H1 (cell line): Measurements from ENCODE around the gene CORO7. TPM values are rescaled to one million over a fixed set of nuclear protein-coding genes. Genes with fewer than 3 reads are reported as not detected.
A peak's percentile ranks its signal among the peaks of the same experiment; 100 is the strongest.

Experiments used
- ASH2L ChIP-seq: fragments of 200-600, 300-600 bp; sonication (generic); IDR thresholded peaks from one replicate; pipeline ENCODE4 v1.7.1; 2017; ENCODE audit warnings: low read length
- ATF2 ChIP-seq: IDR thresholded peaks from 2 replicates; pipeline ENCODE4 v1.6.1; 2012; ENCODE audit warnings: low read length, inconsistent platforms
- ATF3 ChIP-seq: IDR thresholded peaks from 2 replicates; pipeline ENCODE4 v1.6.1; 2011; ENCODE audit warnings: low read depth, mild to moderate bottlenecking, low read length; ENCODE audit not compliant: insufficient read depth
- CHD2 ChIP-seq: IDR thresholded peaks from 2 replicates; pipeline ENCODE4 v1.6.1; 2012; ENCODE audit warnings: low read length, improper control_type of control experiment
- CREB1 ChIP-seq: IDR thresholded peaks from 2 replicates; pipeline ENCODE4 v1.6.1; 2012; ENCODE audit warnings: inconsistent platforms
- CTCF ChIP-seq, 3 experiments: IDR thresholded peaks; 1 replicate in 2 of 3; 2 replicates in 1 of 3; pipeline versions ENCODE4 v1.5.1 to v1.6.1; 2011; ENCODE audit warnings: low read length in 3 of 3, mild to moderate bottlenecking in 3 of 3, inconsistent platforms in 2 of 3, low read depth in 1 of 3, moderate library complexity in 1 of 3; ENCODE audit not compliant: insufficient read depth in 1 of 3; ENCODE audit errors: control extremely low read depth in 1 of 3
- EGR1 ChIP-seq: IDR thresholded peaks from 2 replicates; pipeline ENCODE4 v1.6.1; 2011; ENCODE audit warnings: low read depth, low read length, borderline replicate concordance
- FOSL1 ChIP-seq: IDR thresholded peaks from 2 replicates; pipeline ENCODE4 v1.6.1; 2011; ENCODE audit warnings: mild to moderate bottlenecking, low read depth, low read length, moderate library complexity; ENCODE audit not compliant: insufficient read depth
- JUN ChIP-seq: IDR thresholded peaks from 2 replicates; pipeline ENCODE4 v1.6.1; 2011; ENCODE audit warnings: low read depth, mild to moderate bottlenecking, improper control_type of control experiment, low read length
- JUND ChIP-seq: IDR thresholded peaks from 2 replicates; pipeline ENCODE4 v1.6.1; 2011; ENCODE audit warnings: mild to moderate bottlenecking, improper control_type of control experiment, low read length
- MAX ChIP-seq: IDR thresholded peaks from 2 replicates; pipeline ENCODE4 v1.6.1; 2012; ENCODE audit warnings: inconsistent platforms
- NANOG ChIP-seq: IDR thresholded peaks from 2 replicates; pipeline ENCODE4 v1.6.1; 2011; ENCODE audit warnings: low read length, low read depth, mild to moderate bottlenecking, inconsistent platforms; ENCODE audit not compliant: insufficient read depth, poor library complexity, severe bottlenecking
- SIN3A ChIP-seq, 2 experiments: IDR thresholded peaks in 1 of 2; conservative IDR thresholded peaks in 1 of 2; 2 replicates each; pipeline ENCODE4 v1.6.1; 2011 to 2012; ENCODE audit warnings: low read length in 2 of 2, improper control_type of control experiment in 1 of 2, low read depth in 1 of 2, mild to moderate bottlenecking in 1 of 2
- SP1 ChIP-seq: IDR thresholded peaks from 2 replicates; pipeline ENCODE4 v1.6.1; 2011; ENCODE audit warnings: low read depth, low read length
- SP4 ChIP-seq: IDR thresholded peaks from 2 replicates; pipeline ENCODE4 v1.6.1; 2012; ENCODE audit warnings: low read length, inconsistent platforms
- TBP ChIP-seq: IDR thresholded peaks from 2 replicates; pipeline ENCODE4 v1.6.1; 2011; ENCODE audit warnings: low read depth, low read length, improper control_type of control experiment
- TCF12 ChIP-seq: IDR thresholded peaks from 2 replicates; pipeline ENCODE4 v1.6.1; 2011; ENCODE audit warnings: low read depth, mild to moderate bottlenecking, low read length
- ZNF274 ChIP-seq: IDR thresholded peaks from 2 replicates; pipeline ENCODE4 v1.7.0; 2012; ENCODE audit warnings: low read length, borderline replicate concordance; ENCODE audit errors: extremely low read depth
- polyA plus RNA-seq, 7 experiments: library from polyadenylated mRNA; depleted of rRNA in 3 of 7; stranded (reverse) in 5 of 7; unstranded in 2 of 7; fragments of >200 nt in 5 of 7; fragments of 200-250 nt in 2 of 7; gene quantifications; 1 replicate in 5 of 7; 2 replicates in 1 of 7; 4 replicates in 1 of 7; pipeline versions ENCODE4 v1.2.1 to v1.2.3, GENCODE V29; 2011 to 2013; ENCODE audit warnings: missing spikeins in 2 of 7, mixed read lengths in 2 of 7
- total RNA-seq: library from RNA; stranded (reverse); fragmentation: NEBNext Ultra II Directional; extraction: Animal tissue kit (Norgen Biotek cat#: 25700); gene quantifications from 2 replicates; pipeline ENCODE4 v1.2.1, GENCODE V29; 2021

CORO7 gene
- total and polyA plus RNA-seq, 2 of the 8 experiments (the other 6 are each of a cell fraction or from before 2014, with no cell fraction given): 25.2 to 29.8 TPM

GRCh38 chr16:4307215-4308037 lies 109.0 kb downstream of the CORO7 start (continued):
- TF ChIP-seq CTCF (IDR thresholded peaks at IDR 0.05; ENCODE audit: control extremely low read depth in 1 of 3, insufficient read depth in 1 of 3, low read depth in 1 of 3, low read length in 3 of 3) (no peak), ATF2 (no peak), SP1 (0 out of 2 replicates have a peak, but pooled peaks have one; percentile 75), JUN (peak; percentile 87), ASH2L (peak; percentile 17), MAX (peak; percentile 12), NANOG (no peak), TBP (no peak), CHD2 (no peak), SP4 (0 out of 2 replicates have a peak, but pooled peaks have one; percentile 58), FOSL1 (0 out of 2 replicates have a peak, but pooled peaks have one; percentile 3), ATF3 (no peak), CREB1 (peak; percentile 39; the same call in 1 of the 2 replicates), ZNF274 (no peak), TCF12 (no peak), EGR1 (peak; percentile 95), JUND (0 out of 2 replicates have a peak, but pooled peaks have one; percentile 72), SIN3A (conservative IDR thresholded peaks at IDR 0.05 in 1 of 2, IDR thresholded peaks at IDR 0.05 in 1 of 2; ENCODE audit: low read depth in 1 of 2, low read length in 2 of 2) (0 out of 4 replicates have a peak, but pooled peaks of 1 of the 2 experiments have one; percentile 28)
